ENCODE measurements around the gene ROMO1.

DNA sequence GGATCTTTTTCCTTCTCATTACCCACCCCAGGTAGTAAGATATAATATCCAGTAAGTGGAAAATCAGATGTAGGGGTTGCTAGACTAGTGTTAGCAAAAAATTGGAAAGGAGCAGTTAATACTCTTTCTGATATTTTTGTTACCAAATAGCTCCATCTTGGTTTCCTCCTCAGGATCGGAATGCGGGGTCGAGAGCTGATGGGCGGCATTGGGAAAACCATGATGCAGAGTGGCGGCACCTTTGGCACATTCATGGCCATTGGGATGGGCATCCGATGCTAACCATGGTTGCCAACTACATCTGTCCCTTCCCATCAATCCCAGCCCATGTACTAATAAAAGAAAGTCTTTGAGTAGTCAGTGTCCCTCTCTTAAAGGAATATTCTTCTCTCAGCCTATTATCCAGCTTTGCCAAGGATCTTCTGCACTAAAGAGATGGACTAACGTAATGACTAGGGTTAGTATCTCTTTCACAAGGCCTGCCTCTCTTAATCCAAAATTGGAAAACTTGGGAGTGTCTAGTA lies 1.5 kb downstream of the ROMO1 start:
- TF ChIP-seq EZH2 (IDR thresholded peaks at IDR 0.05; ENCODE audit: low read depth, low read length, severe bottlenecking) (no peak), EP300 (IDR thresholded peaks at IDR 0.05; ENCODE audit: borderline replicate concordance in 1 of 2, low read depth in 2 of 2, low read length in 2 of 2) (no peak)
- TF ChIP-seq, protein P1, sequence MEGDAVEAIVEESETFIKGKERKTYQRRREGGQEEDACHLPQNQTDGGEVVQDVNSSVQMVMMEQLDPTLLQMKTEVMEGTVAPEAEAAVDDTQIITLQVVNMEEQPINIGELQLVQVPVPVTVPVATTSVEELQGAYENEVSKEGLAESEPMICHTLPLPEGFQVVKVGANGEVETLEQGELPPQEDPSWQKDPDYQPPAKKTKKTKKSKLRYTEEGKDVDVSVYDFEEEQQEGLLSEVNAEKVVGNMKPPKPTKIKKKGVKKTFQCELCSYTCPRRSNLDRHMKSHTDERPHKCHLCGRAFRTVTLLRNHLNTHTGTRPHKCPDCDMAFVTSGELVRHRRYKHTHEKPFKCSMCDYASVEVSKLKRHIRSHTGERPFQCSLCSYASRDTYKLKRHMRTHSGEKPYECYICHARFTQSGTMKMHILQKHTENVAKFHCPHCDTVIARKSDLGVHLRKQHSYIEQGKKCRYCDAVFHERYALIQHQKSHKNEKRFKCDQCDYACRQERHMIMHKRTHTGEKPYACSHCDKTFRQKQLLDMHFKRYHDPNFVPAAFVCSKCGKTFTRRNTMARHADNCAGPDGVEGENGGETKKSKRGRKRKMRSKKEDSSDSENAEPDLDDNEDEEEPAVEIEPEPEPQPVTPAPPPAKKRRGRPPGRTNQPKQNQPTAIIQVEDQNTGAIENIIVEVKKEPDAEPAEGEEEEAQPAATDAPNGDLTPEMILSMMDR (IDR thresholded peaks at IDR 0.05; ENCODE audit: control extremely low read depth in 1 of 3, insufficient read depth in 1 of 3, low read depth in 1 of 3, low read length in 3 of 3), result no peak
